CD14-positive monocyte (primary cell): ENCODE results near the gene CASP14. TPM values are rescaled to one million over a fixed set of nuclear protein-coding genes. Genes with fewer than 3 reads are reported as not detected.

Experiments used
- DNase-seq, 3 donors: peaks; one replicate each; pipeline ENCODE4 v3.0.0-alpha.2; 2011 to 2022
- H2AFZ ChIP-seq: 2 replicates; pipeline ENCODE4 v1.6.0; 2012; ENCODE audit warnings: mild to moderate bottlenecking, low read depth, low read length, inconsistent platforms; ENCODE audit not compliant: insufficient read depth, poor library complexity, severe bottlenecking
- H3K27ac ChIP-seq, 2 donors: 1 replicate in 1 of 2; 2 replicates in 1 of 2; pipeline ENCODE4 v1.5.1; 2012 to 2013; ENCODE audit warnings: low read length in 2 of 2, control low read depth in 1 of 2, inconsistent platforms in 1 of 2, low read depth in 1 of 2, mild to moderate bottlenecking in 1 of 2
- H3K27me3 ChIP-seq, 2 donors: one replicate each; pipeline versions ENCODE4 v1.6.0 to v1.6.1; 2011 to 2013; ENCODE audit warnings: low read length in 2 of 2; ENCODE audit not compliant: control insufficient read depth in 2 of 2, insufficient read depth in 2 of 2
- H3K36me3 ChIP-seq, 2 donors: replicated peaks in 1 of 2; 1 replicate in 1 of 2; 2 replicates in 1 of 2; pipeline versions ENCODE4 v1.5.1 to v1.6.1; 2012 to 2013; ENCODE audit warnings: low read length in 2 of 2, control low read depth in 1 of 2, inconsistent platforms in 1 of 2, mild to moderate bottlenecking in 1 of 2; ENCODE audit not compliant: insufficient read depth in 2 of 2, control insufficient read depth in 1 of 2
- H3K4me1 ChIP-seq, 2 donors: 1 replicate in 1 of 2; 2 replicates in 1 of 2; pipeline versions ENCODE4 v1.5.1 to v1.6.1; 2012 to 2013; ENCODE audit warnings: low read length in 2 of 2, control low read depth in 1 of 2, inconsistent platforms in 1 of 2, mild to moderate bottlenecking in 1 of 2, moderate library complexity in 1 of 2; ENCODE audit not compliant: insufficient read depth in 2 of 2, control insufficient read depth in 1 of 2
- H3K4me2 ChIP-seq: replicated peaks from 2 replicates; pipeline ENCODE3; 2012; ENCODE audit warnings: low read length, moderate library complexity, mild to moderate bottlenecking; ENCODE audit not compliant: poor library complexity, severe bottlenecking; ENCODE audit errors: extremely low read depth
- H3K4me3 ChIP-seq, 3 experiments: fragments of 200-600 bp in 1 of 3; sonication (generic) in 1 of 3; replicated peaks in 1 of 3; 1 replicate in 2 of 3; 2 replicates in 1 of 3; pipeline ENCODE4 v1.5.1; 2011 to 2013; ENCODE audit warnings: low read length in 3 of 3, mild to moderate bottlenecking in 3 of 3, control low read depth in 2 of 3, low read depth in 2 of 3, inconsistent platforms in 1 of 3, moderate library complexity in 1 of 3
- H3K79me2 ChIP-seq: 2 replicates; pipeline ENCODE4 v1.6.0; 2012; ENCODE audit warnings: mild to moderate bottlenecking, control low read depth, inconsistent platforms, low read length, moderate library complexity; ENCODE audit not compliant: insufficient read depth
- H3K9ac ChIP-seq: 2 replicates; pipeline ENCODE4 v1.6.0; 2017; ENCODE audit warnings: low read length, mild to moderate bottlenecking; ENCODE audit not compliant: insufficient read depth, poor library complexity, severe bottlenecking
- H3K9me3 ChIP-seq, 2 donors: replicated peaks in 1 of 2; 1 replicate in 1 of 2; 2 replicates in 1 of 2; pipeline versions ENCODE4 v1.5.1 to v1.6.1; 2012 to 2013; ENCODE audit warnings: low read length in 2 of 2, control low read depth in 1 of 2; ENCODE audit not compliant: control insufficient read depth in 1 of 2, insufficient read depth in 1 of 2
- H4K20me1 ChIP-seq: 2 replicates; pipeline ENCODE4 v1.6.0; 2012; ENCODE audit warnings: mild to moderate bottlenecking, low read length, control low read depth, moderate library complexity; ENCODE audit not compliant: insufficient read depth
- H3K27ac Mint-ChIP-seq, 7 donors: one replicate each; pipeline ENCODE4 v1.8.0; 2020; ENCODE audit warnings: mild to moderate bottlenecking in 7 of 7, mixed read lengths in 7 of 7, moderate library complexity in 6 of 7, inconsistent platforms in 2 of 7
- H3K27me3 Mint-ChIP-seq, 3 donors: one replicate each; pipeline ENCODE4 v1.8.0; 2021 to 2022; ENCODE audit warnings: low read depth in 3 of 3, mild to moderate bottlenecking in 3 of 3, mixed read lengths in 3 of 3, moderate library complexity in 3 of 3, inconsistent platforms in 1 of 3
- H3K36me3 Mint-ChIP-seq, 2 donors: one replicate each; pipeline ENCODE4 v1.8.0; 2020; ENCODE audit warnings: mixed read lengths in 2 of 2, inconsistent platforms in 1 of 2, mild to moderate bottlenecking in 1 of 2
- H3K4me1 Mint-ChIP-seq: one replicate; pipeline ENCODE4 v1.8.0; 2020; ENCODE audit warnings: mild to moderate bottlenecking, mixed read lengths
- H3K4me3 Mint-ChIP-seq, 2 donors: one replicate each; pipeline ENCODE4 v1.8.0; 2020; ENCODE audit warnings: mild to moderate bottlenecking in 2 of 2, mixed read lengths in 2 of 2, moderate library complexity in 1 of 2
- H3K9me3 Mint-ChIP-seq, 7 donors: one replicate each; pipeline ENCODE4 v1.8.0; 2020 to 2022; ENCODE audit warnings: mixed read lengths in 7 of 7, mild to moderate bottlenecking in 6 of 7, moderate library complexity in 6 of 7, inconsistent platforms in 2 of 7
- WGBS: methylation state at CpG from one replicate; pipeline ENCODE4 v1.1.5; 2013; ENCODE audit warnings: missing lambda C conversion rate; ENCODE audit not compliant: insufficient coverage; 5-methylcytosine and 5-hydroxymethylcytosine counted together
- intact Hi-C, 2 donors: fragments of 100-400 bp; cut with micrococcal nuclease; formaldehyde crosslinking; loops; one replicate each; pipeline versions ENCODE4 v1.15.0 to v1.15.1; 2023
- polyA plus RNA-seq, 3 donors: library from polyadenylated mRNA; depleted of rRNA in 1 of 3; unstranded in 2 of 3; stranded (reverse) in 1 of 3; fragments of 300-500 nt in 2 of 3; fragments of >200 nt in 1 of 3; fragmentation: Illumina TruSeq in 2 of 3; gene quantifications; 1 replicate in 2 of 3; 2 replicates in 1 of 3; pipeline ENCODE4 v1.2.3, GENCODE V29; 2012 to 2021
- TF ChIP-seq, protein P1 (sequence below): fragments of 200-600 bp; IDR thresholded peaks from one replicate; pipeline ENCODE4 v1.8.0; 2022; ENCODE audit warnings: antibody characterized with exemption, mild to moderate bottlenecking

CASP14 gene
- polyA plus RNA-seq, 3 donors, result not detected

DNA sequence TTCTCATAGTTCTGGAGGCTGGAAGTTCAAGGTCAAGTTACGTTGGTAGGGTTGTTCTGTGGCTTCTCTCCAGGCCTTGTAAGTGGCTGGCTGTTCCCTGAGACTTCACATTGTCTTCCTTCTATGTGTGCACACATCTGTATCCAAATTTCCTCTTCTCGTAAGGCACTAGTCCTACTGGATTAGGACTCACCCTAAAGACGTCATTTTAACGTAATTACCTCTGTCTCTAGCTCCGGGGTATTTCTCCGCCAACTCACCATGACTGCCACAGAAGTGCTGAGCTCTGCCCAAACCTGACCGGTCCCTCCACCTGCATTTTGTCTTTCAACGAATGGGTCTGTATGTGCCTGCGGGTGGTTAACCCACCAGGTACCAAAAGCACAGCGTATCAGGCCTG lies 49.2 kb downstream of the CASP14 start:
- Histone ChIP-seq H3K4me3 (no peak overlapping the region), H3K36me3 (no peaks in the 10 kb centered on the region), H3K27me3 (no peaks in the 10 kb centered on the region), H3K79me2 (no peaks in the 10 kb centered on the region), H3K4me1 (peaks cover 0 to 11% of the 10 kb centered on the region in 2 donors), H3K9ac (no peak overlapping the region), H3K27ac (no peak overlapping the region), H3K4me2 (no peak overlapping the region), H3K9me3 (peaks cover 2 to 12% of the 10 kb centered on the region in 2 donors), H2AFZ (no peak overlapping the region), H4K20me1 (no peaks in the 10 kb centered on the region)
- TF ChIP-seq, protein P1, sequence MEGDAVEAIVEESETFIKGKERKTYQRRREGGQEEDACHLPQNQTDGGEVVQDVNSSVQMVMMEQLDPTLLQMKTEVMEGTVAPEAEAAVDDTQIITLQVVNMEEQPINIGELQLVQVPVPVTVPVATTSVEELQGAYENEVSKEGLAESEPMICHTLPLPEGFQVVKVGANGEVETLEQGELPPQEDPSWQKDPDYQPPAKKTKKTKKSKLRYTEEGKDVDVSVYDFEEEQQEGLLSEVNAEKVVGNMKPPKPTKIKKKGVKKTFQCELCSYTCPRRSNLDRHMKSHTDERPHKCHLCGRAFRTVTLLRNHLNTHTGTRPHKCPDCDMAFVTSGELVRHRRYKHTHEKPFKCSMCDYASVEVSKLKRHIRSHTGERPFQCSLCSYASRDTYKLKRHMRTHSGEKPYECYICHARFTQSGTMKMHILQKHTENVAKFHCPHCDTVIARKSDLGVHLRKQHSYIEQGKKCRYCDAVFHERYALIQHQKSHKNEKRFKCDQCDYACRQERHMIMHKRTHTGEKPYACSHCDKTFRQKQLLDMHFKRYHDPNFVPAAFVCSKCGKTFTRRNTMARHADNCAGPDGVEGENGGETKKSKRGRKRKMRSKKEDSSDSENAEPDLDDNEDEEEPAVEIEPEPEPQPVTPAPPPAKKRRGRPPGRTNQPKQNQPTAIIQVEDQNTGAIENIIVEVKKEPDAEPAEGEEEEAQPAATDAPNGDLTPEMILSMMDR, result no peak
- Mint-ChIP-seq H3K4me1 (peaks cover 8% of the 10 kb centered on the region), H3K27me3 (peaks cover 4 to 6% (median 5%) of the 10 kb centered on the region in 3 donors), H3K9me3 (peaks cover 2 to 8% (median 4%) of the 10 kb centered on the region in 7 donors), H3K36me3 (no peaks in the 10 kb centered on the region), H3K4me3 (no peak overlapping the region), H3K27ac (no peak overlapping the region)
- DNase-seq, result no peak
- WGBS, result 96% methylated on average over 7 of the region's 10 CpGs
- intact Hi-C loops, result no loop called here

DNA sequence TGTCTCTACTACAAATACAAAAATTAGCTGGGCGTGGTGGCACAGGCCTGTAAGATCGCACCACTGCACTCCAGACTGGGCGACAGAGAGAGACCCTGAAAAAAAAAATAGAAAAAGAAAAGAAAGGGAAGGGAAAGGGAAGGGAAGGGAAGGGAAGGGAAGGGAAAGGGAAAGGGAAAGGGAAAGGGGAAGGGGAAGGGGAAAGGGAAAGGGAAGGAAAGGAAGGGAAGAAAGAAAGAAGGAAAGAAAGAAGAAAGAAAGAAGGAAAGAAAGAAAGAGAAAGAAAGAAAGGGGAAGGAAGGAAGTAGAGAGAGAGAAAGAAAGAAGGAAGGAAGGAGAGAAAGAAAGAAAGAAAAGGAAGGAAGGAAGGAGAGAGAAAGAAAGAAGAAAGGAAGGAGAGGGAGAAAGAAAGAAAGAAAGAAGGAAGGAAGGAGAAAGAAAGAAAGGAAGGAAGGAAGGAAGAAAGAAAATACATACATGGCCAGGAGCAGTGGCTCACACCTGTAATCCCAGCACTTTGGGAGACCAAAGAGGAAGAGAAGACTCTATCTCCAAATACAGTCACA lies 49.8 kb downstream of the CASP14 start:
- H3K4me1 ChIP-seq, result peaks cover 0 to 11% of the 10 kb centered on the region in 2 donors
- H3K9ac ChIP-seq, result no peak overlapping the region
- H3K36me3 ChIP-seq, result no peaks in the 10 kb centered on the region
- Mint-ChIP-seq H3K9me3 (peaks cover 6 to 15% (median 11%) of the 10 kb centered on the region in 7 donors), H3K27me3 (peaks cover 5 to 8% (median 5%) of the 10 kb centered on the region in 3 donors), H3K27ac (no peak overlapping the region), H3K4me3 (no peak overlapping the region), H3K36me3 (no peaks in the 10 kb centered on the region), H3K4me1 (peaks cover 8% of the 10 kb centered on the region)
- intact Hi-C loops, result no loop called here
- H3K4me3 ChIP-seq, result no peak overlapping the region
- H3K27ac ChIP-seq, result no peak overlapping the region
- no peaks in the 10 kb centered on the region for H3K27me3 ChIP-seq
- TF ChIP-seq, protein P1, result no peak
- H3K4me2 ChIP-seq, result no peak overlapping the region
- H4K20me1 ChIP-seq, result no peaks in the 10 kb centered on the region
- no peak overlapping the region for H2AFZ ChIP-seq
- no CpG with 5 or more reads among the region's 3 CpGs for WGBS
- H3K9me3 ChIP-seq, result peaks cover 7 to 18% of the 10 kb centered on the region in 2 donors
- H3K79me2 ChIP-seq, result no peaks in the 10 kb centered on the region
- no peak for DNase-seq
